Tibial nerve (tissue), 4 donors: ENCODE measurements around the gene CUL4B. TPM values are rescaled to one million over a fixed set of nuclear protein-coding genes. Genes with fewer than 3 reads are reported as not detected.

Source experiments
- DNase-seq, 2 donors: peaks; one replicate each; pipeline ENCODE4 v3.0.0-alpha.2; 2019; ENCODE audit warnings: low spot score in 2 of 2
- H3K27ac ChIP-seq, 4 donors: fragments of 200-600 bp; sonication (generic) in 3 of 4; one replicate each; pipeline ENCODE4 v1.5.1; 2017 to 2019; ENCODE audit warnings: mild to moderate bottlenecking in 1 of 4
- H3K27me3 ChIP-seq, 2 donors: fragments of 200-600 bp; sonication (generic) in 1 of 2; one replicate each; pipeline versions ENCODE4 v1.5.1 to v1.6.0; 2017 to 2019
- H3K36me3 ChIP-seq, 3 donors: fragments of 200-600 bp; sonication (generic); one replicate each; pipeline ENCODE4 v1.5.1; 2018 to 2019
- H3K4me1 ChIP-seq, 4 donors: fragments of 200-600 bp; sonication (generic) in 3 of 4; one replicate each; pipeline ENCODE4 v1.5.1; 2017 to 2019
- H3K4me3 ChIP-seq, 4 donors: fragments of 200-600 bp; sonication (generic) in 3 of 4; one replicate each; pipeline ENCODE4 v1.5.1; 2017 to 2019; ENCODE audit warnings: mild to moderate bottlenecking in 1 of 4, moderate library complexity in 1 of 4
- H3K9me3 ChIP-seq, 4 donors: fragments of 200-600 bp; sonication (generic) in 3 of 4; one replicate each; pipeline ENCODE4 v1.5.1; 2017 to 2019
- EP300 ChIP-seq, 2 donors: sonication (generic); formaldehyde crosslinking; IDR thresholded peaks; one replicate each; pipeline ENCODE4 v1.6.1; 2017; ENCODE audit warnings: antibody characterized with exemption in 2 of 2, mild to moderate bottlenecking in 1 of 2
- POLR2A ChIP-seq, 2 donors: fragments of 450-650 bp; IDR thresholded peaks; one replicate each; pipeline ENCODE4 v1.6.1; 2017; ENCODE audit warnings: antibody characterized with exemption in 2 of 2, mild to moderate bottlenecking in 2 of 2, moderate library complexity in 2 of 2
- WGBS, 2 donors: methylation state at CpG; one replicate each; pipeline ENCODE4 v1.1.5; 2018; 5-methylcytosine and 5-hydroxymethylcytosine counted together
- total RNA-seq, 4 donors: library from RNA; depleted of rRNA; stranded (reverse); fragments of >200 nt; gene quantifications; one replicate each; pipeline ENCODE4 v1.1.0, GENCODE V29; 2016
- TF ChIP-seq, protein P1 (sequence below), 5 experiments: fragments of 200-600 bp in 3 of 5; fragments of 450-650 bp in 2 of 5; sonication (generic) in 3 of 5; IDR thresholded peaks; one replicate each; pipeline ENCODE4 v1.5.1; 2016 to 2019; ENCODE audit warnings: antibody characterized with exemption in 5 of 5, mild to moderate bottlenecking in 3 of 5, moderate library complexity in 2 of 5

Gene CUL4B
- total RNA-seq: 10 to 100 TPM; 31.8 to 41.5 (median 34.8) TPM

DNA sequence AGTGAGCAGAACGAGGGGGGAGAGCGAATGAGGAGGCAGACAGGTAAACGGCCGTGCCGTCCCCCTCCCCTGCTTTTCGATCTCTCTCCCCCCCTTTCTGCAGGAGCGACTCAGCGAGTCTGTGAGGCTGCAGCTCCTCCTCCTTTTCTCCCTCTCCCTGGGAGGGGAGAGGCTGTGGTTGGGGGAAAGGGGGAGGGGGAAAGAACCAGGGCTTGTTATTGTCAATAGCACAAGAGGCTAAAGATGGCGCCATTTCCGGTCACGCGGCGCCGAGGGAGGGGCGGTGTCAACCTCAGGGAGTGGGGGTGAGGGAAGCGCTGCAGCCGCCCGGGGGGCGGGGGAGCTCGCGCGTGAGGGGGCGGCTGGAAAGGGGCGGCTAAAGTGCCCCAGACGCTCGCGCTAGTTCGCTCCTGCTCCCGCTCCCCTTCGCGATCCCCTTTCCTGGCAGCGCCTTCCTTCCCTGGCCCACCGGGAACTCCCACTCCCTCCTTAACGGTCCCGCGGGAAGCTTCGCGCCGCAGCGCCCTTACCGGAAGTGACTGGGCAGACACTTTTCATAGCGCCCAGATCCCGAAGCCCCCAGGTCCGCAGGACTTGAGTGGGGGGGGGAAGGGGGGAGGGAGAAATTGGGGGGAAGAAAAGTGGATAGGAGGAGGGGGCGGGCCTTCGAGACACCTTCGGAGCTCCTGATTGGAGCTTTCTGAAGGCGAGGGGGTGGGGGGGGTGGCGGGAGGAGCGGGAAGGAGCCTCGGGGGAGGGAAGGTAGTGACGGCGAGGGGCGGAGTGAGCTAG lies at the start of gene CUL4B:
Gene CUL4B (minus strand): TSS at position 121 of the 792 bp plus-strand sequence. CDS start 324 bp downstream, outside the sequence.
- DNase-seq: peak; percentile 90 to 91
- H3K4me3 ChIP-seq: peak within 1 kb of the TSS; percentile 43 to 63 (median 59)
- H3K27ac ChIP-seq: peak within 1 kb of the TSS; percentile 96 to 98 (median 96)
- H3K27me3 ChIP-seq: no peaks in the 10 kb centered on the region
- 4 to 42% methylated on average over 13 to 54 of the region's 54 CpGs for WGBS, 2 donors
- no peaks in the 10 kb centered on the region for H3K9me3 ChIP-seq
- H3K4me1 ChIP-seq: peaks cover 0 to 27% (median 0%) of the 10 kb centered on the region in 4 donors
- peak; percentile 47 to 92 for TF ChIP-seq EP300 (IDR thresholded peaks at IDR 0.05)
- peak in 1 of 2 donors; percentile 74 for TF ChIP-seq POLR2A (IDR thresholded peaks at IDR 0.05)
- TF ChIP-seq, protein P1, sequence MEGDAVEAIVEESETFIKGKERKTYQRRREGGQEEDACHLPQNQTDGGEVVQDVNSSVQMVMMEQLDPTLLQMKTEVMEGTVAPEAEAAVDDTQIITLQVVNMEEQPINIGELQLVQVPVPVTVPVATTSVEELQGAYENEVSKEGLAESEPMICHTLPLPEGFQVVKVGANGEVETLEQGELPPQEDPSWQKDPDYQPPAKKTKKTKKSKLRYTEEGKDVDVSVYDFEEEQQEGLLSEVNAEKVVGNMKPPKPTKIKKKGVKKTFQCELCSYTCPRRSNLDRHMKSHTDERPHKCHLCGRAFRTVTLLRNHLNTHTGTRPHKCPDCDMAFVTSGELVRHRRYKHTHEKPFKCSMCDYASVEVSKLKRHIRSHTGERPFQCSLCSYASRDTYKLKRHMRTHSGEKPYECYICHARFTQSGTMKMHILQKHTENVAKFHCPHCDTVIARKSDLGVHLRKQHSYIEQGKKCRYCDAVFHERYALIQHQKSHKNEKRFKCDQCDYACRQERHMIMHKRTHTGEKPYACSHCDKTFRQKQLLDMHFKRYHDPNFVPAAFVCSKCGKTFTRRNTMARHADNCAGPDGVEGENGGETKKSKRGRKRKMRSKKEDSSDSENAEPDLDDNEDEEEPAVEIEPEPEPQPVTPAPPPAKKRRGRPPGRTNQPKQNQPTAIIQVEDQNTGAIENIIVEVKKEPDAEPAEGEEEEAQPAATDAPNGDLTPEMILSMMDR (IDR thresholded peaks at IDR 0.05): no peak
- no peaks in the 10 kb centered on the region for H3K36me3 ChIP-seq

DNA sequence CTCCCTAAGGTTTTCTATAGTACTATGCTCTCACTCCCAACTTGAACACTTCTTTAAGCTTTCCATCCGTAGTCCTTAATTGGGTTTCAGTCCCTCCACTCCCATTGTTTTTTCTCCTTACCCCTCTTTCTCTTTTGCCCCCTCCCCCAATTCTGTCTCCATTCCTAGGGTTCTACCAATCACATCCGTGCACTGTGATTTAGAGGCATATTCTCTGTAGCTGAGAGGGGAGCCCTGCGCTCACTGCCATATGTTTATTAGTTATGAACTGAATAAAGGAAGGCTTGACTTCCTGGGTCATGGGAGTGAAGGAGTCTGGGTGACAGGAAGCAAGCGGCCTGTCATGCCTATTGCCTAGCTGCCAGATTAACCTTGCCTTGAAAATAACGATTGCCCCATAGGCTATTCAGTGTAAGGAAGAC lies 43.6 kb upstream of the CUL4B start:
- Histone ChIP-seq H3K4me3 (peak overlapping the region; percentile 43 to 68 (median 52)), H3K27me3 (no peaks in the 10 kb centered on the region), H3K36me3 (peaks cover 0 to 9% (median 0%) of the 10 kb centered on the region in 3 donors), H3K9me3 (no peaks in the 10 kb centered on the region), H3K27ac (peak overlapping the region; percentile 63 to 89 (median 84)), H3K4me1 (peaks cover 0 to 12% (median 7%) of the 10 kb centered on the region in 4 donors)
- 0 to 30% methylated on average over 5 of the region's 5 CpGs for WGBS, 2 donors
- TF ChIP-seq EP300 (IDR thresholded peaks at IDR 0.05) (no peak), POLR2A (IDR thresholded peaks at IDR 0.05) (no peak)
- TF ChIP-seq, protein P1 (IDR thresholded peaks at IDR 0.05): no peak
- DNase-seq: no peak

DNA sequence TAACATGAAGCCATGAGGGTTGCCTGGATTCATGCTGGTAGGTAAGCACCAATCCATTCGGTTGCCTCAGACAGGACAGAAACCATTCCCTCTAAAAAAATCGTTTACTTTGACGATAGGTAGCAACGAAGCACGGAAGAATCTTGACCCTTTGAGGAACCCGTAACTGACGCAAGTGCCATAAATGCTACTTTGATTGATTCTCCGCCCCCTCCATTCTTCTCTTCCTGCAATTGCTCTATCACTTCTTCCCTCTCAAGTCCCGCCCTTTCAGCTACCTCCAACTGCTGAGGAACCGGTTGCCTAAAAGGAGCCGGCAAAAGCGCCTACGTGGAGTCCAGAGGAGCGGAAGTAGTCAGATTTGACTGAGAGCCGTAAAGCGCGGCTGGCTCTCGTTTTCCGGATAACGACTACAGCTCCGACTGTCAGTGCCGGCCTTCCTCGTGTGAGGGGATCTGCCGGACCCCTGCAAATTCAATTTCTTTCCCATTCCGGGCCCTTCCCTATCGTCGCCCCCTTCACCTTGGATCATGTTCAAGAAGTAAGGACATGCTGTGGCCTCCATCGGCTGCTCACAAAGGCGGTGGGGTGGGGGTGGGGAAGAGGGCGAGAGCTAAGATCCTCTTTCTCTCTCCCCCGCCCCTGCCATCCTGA lies 43.1 kb upstream of the CUL4B start, which contains the start of gene MCTS1:
Gene MCTS1 (plus strand): TSS at position 395 of the 654 bp plus-strand sequence. CDS start 136 bp downstream, at position 531.
- H3K36me3 ChIP-seq: peaks cover 0 to 5% (median 0%) of the 10 kb centered on the region in 3 donors
- peak within 1 kb of the TSS; percentile 63 to 89 (median 84) for H3K27ac ChIP-seq
- peak; percentile 38 to 71 for DNase-seq
- H3K4me3 ChIP-seq: peak within 1 kb of the TSS; percentile 43 to 68 (median 52)
- 1 to 51% methylated on average over 28 to 31 of the region's 31 CpGs for WGBS, 2 donors
- H3K27me3 ChIP-seq: no peaks in the 10 kb centered on the region
- peaks cover 0 to 2% (median 0%) of the 10 kb centered on the region in 4 donors for H3K9me3 ChIP-seq
- H3K4me1 ChIP-seq: peaks cover 0 to 12% (median 7%) of the 10 kb centered on the region in 4 donors
- TF ChIP-seq EP300 (IDR thresholded peaks at IDR 0.05): peak in 1 of 2 donors; percentile 73
- peak in 1 of 2 donors; percentile 34 for TF ChIP-seq POLR2A (IDR thresholded peaks at IDR 0.05)
- TF ChIP-seq, protein P1 (IDR thresholded peaks at IDR 0.05): no peak

DNA sequence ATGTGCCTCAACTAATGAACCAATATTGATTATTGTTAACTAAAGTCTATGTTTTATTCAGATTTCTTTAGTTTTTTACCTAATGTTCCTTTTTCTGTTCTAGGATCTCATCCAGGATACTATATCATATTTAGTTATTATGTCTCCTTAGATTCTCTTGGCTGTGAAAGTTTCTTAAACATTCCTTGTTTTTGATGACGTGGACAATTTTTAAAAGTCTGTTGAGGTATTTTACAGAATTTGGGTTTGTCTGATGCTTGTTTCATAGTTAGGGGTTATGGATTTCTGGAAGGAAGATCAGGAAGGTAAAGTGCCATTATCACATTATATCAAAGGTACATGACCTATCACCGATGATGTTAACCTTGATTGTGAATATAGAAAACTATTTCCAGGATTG lies 24.9 kb upstream of the CUL4B start:
- WGBS, 2 donors: 82 to 87% methylated on average over 2 of the region's 2 CpGs
- no peaks in the 10 kb centered on the region for H3K36me3 ChIP-seq
- TF ChIP-seq EP300 (IDR thresholded peaks at IDR 0.05): no peak
- no peak for TF ChIP-seq POLR2A (IDR thresholded peaks at IDR 0.05)
- TF ChIP-seq, protein P1 (IDR thresholded peaks at IDR 0.05): no peak

More for the DNA sequence above, 24.9 kb upstream of the CUL4B start:
- no peaks in the 10 kb centered on the region for H3K4me1 ChIP-seq
- no peaks in the 10 kb centered on the region for H3K27me3 ChIP-seq
- no peak overlapping the region for H3K27ac ChIP-seq
- H3K4me3 ChIP-seq: no peak overlapping the region
- no peaks in the 10 kb centered on the region for H3K9me3 ChIP-seq
- DNase-seq: no peak
